Activated CD4-positive, alpha-beta memory T cell treated with anti-CD3 and anti-CD28 coated beads, Interleukin-2, amount 10 ng/mL, durations not matched to agents 7 days and 5 days (primary cell): Measurements from ENCODE around the gene ATP5ME. TPM values are rescaled to one million over a fixed set of nuclear protein-coding genes. Genes with fewer than 3 reads are reported as not detected.

Experiments
- CTCF ChIA-PET: fragments of 350-600 bp; sonication (Branson Sonifier 250); formaldehyde crosslinking; loops from one replicate; lab custom pipeline; 2021; ENCODE audit warnings: antibody characterized with exemption, inconsistent platforms; lab: Charles Lee
- POLR2A ChIA-PET: fragments of 350-600 bp; sonication (Branson Sonifier 250); formaldehyde crosslinking; loops from one replicate; lab custom pipeline; 2021; ENCODE audit warnings: antibody characterized with exemption; lab: Charles Lee
- DNase-seq: peaks from one replicate; pipeline ENCODE4 v3.0.0-alpha.2; 2020
- H3K27ac Mint-ChIP-seq: one replicate; pipeline ENCODE4 v1.8.0; 2021; ENCODE audit warnings: mild to moderate bottlenecking, mixed read lengths
- H3K27me3 Mint-ChIP-seq: one replicate; pipeline ENCODE4 v1.8.0; 2021; ENCODE audit warnings: mixed read lengths
- H3K36me3 Mint-ChIP-seq: one replicate; pipeline ENCODE4 v1.8.0; 2021; ENCODE audit warnings: low read depth, mixed read lengths
- H3K4me1 Mint-ChIP-seq: one replicate; pipeline ENCODE4 v1.8.0; 2021; ENCODE audit warnings: mixed read lengths
- H3K4me3 Mint-ChIP-seq: one replicate; pipeline ENCODE4 v1.8.0; 2021; ENCODE audit warnings: mild to moderate bottlenecking, mixed read lengths
- H3K9me3 Mint-ChIP-seq: one replicate; pipeline ENCODE4 v1.8.0; 2021; ENCODE audit warnings: mixed read lengths
- total RNA-seq, 2 experiments: library from RNA; stranded (reverse); gene quantifications; one replicate each; pipeline ENCODE4 v1.2.3, GENCODE V29; 2021

The ATP5ME gene
- total RNA-seq, 2 experiments from 2014 or later = 205 TPM

GRCh38 chr4:684623-685327 is 10.7 kb upstream of the ATP5ME start:
- ChIA-PET CTCF (interaction anchor here (1.1 kb wide), 1 partner anchor 11 kb away, joined by 4 read pairs; the partner anchor contains the start of gene ATP5ME), POLR2A (interaction anchor here (1.4 kb wide), 1 partner anchor 11 kb away, joined by 4 read pairs; the partner anchor contains the start of genes ATP5ME and MYL5)
- Mint-ChIP-seq H3K4me3 (no peak overlapping the region), H3K36me3 (no peaks in the 10 kb centered on the region), H3K4me1 (peaks cover 8% of the 10 kb centered on the region), H3K27me3 (peaks cover 3% of the 10 kb centered on the region), H3K27ac (no peak overlapping the region), H3K9me3 (no peaks in the 10 kb centered on the region)
- DNase-seq = no peak

GRCh38 chr4:683982-684622 is 10.0 kb upstream of the ATP5ME start:
- POLR2A ChIA-PET = interaction anchor here (0.7 to 1.4 kb wide), 3 partner anchors 10 to 15 kb away, joined by 3 to 6 read pairs (median 4); partner anchors contain the start of genes ATP5ME and MYL5
- peak; percentile 44 for DNase-seq
- Mint-ChIP-seq H3K36me3 (no peaks in the 10 kb centered on the region), H3K9me3 (no peaks in the 10 kb centered on the region), H3K4me3 (no peak overlapping the region), H3K27ac (no peak overlapping the region), H3K27me3 (peaks cover 3% of the 10 kb centered on the region), H3K4me1 (peaks cover 8% of the 10 kb centered on the region)
- CTCF ChIA-PET = interaction anchor here (0.7 to 1.3 kb wide), 3 partner anchors 9 to 13 kb away, joined by 4 to 5 read pairs (median 4); partner anchors contain the start of gene ATP5ME

- H3K4me3 Mint-ChIP-seq = no peak overlapping the region
- H3K36me3 Mint-ChIP-seq = no peaks in the 10 kb centered on the region
- ChIA-PET CTCF (interaction anchor here (0.7 to 1.3 kb wide), 3 partner anchors 8 to 14 kb away, joined by 4 to 5 read pairs (median 4); partner anchors contain the start of gene ATP5ME), POLR2A (interaction anchor here (0.7 to 1.2 kb wide), 2 partner anchors 9 to 16 kb away, joined by 3 to 6 read pairs; partner anchors contain the start of genes ATP5ME and MYL5)
- no peak overlapping the region for H3K27ac Mint-ChIP-seq
- peaks cover 8% of the 10 kb centered on the region for H3K4me1 Mint-ChIP-seq
- no peak for DNase-seq
- H3K27me3 Mint-ChIP-seq = peaks cover 3% of the 10 kb centered on the region
- no peaks in the 10 kb centered on the region for H3K9me3 Mint-ChIP-seq
These were observed 9.3 kb upstream of the ATP5ME start for GRCh38 chr4:683247-683897.

GRCh38 chr4:682490-683172 is 8.6 kb upstream of the ATP5ME start:
- no peak overlapping the region for H3K27ac Mint-ChIP-seq
- no peaks in the 10 kb centered on the region for H3K27me3 Mint-ChIP-seq
- no peak overlapping the region for H3K4me3 Mint-ChIP-seq
- H3K4me1 Mint-ChIP-seq = peaks cover 8% of the 10 kb centered on the region
- POLR2A ChIA-PET = interaction anchor here (1.5 kb wide), 1 partner anchor 17 kb away, joined by 3 read pairs; no protein-coding TSS in a partner anchor
- CTCF ChIA-PET = no interaction called here
- no peak for DNase-seq
- no peaks in the 10 kb centered on the region for H3K36me3 Mint-ChIP-seq
- no peaks in the 10 kb centered on the region for H3K9me3 Mint-ChIP-seq

- ChIA-PET CTCF (interaction anchor here (1.2 kb wide), 1 partner anchor 10 kb away, joined by 3 read pairs; no protein-coding TSS in a partner anchor), POLR2A (interaction anchor here (1.5 kb wide), 1 partner anchor 18 kb away, joined by 3 read pairs; no protein-coding TSS in a partner anchor)
- H3K27ac Mint-ChIP-seq = no peak overlapping the region
- H3K36me3 Mint-ChIP-seq = no peaks in the 10 kb centered on the region
- no peak for DNase-seq
- H3K4me3 Mint-ChIP-seq = no peak overlapping the region
- H3K27me3 Mint-ChIP-seq = no peaks in the 10 kb centered on the region
- H3K9me3 Mint-ChIP-seq = no peaks in the 10 kb centered on the region
- peaks cover 8% of the 10 kb centered on the region for H3K4me1 Mint-ChIP-seq
These were observed 7.8 kb upstream of the ATP5ME start for GRCh38 chr4:681736-682451.

GRCh38 chr4:680928-681645 is 7.0 kb upstream of the ATP5ME start:
- Mint-ChIP-seq H3K4me1 (peaks cover 8% of the 10 kb centered on the region), H3K27ac (no peak overlapping the region), H3K36me3 (no peaks in the 10 kb centered on the region), H3K4me3 (peak overlapping the region; percentile 53), H3K27me3 (no peaks in the 10 kb centered on the region), H3K9me3 (no peaks in the 10 kb centered on the region)
- ChIA-PET POLR2A (interaction anchor here (0.6 to 1.5 kb wide), 3 partner anchors 17 to 208 kb away, joined by 3 to 5 read pairs (median 3); no protein-coding TSS in a partner anchor), CTCF (interaction anchor here (1.2 kb wide), 1 partner anchor 10 kb away, joined by 3 read pairs; no protein-coding TSS in a partner anchor)
- DNase-seq = peak; percentile 67

GRCh38 chr4:680551-680927 is 6.5 kb upstream of the ATP5ME start:
- Mint-ChIP-seq H3K4me3 (peak overlapping the region; percentile 53), H3K36me3 (no peaks in the 10 kb centered on the region), H3K27ac (no peak overlapping the region), H3K27me3 (no peaks in the 10 kb centered on the region), H3K4me1 (peaks cover 8% of the 10 kb centered on the region), H3K9me3 (no peaks in the 10 kb centered on the region)
- CTCF ChIA-PET = no interaction called here
- POLR2A ChIA-PET = interaction anchor here (0.6 to 1.0 kb wide), 2 partner anchors 16 to 207 kb away, joined by 3 to 5 read pairs; no protein-coding TSS in a partner anchor
- no peak for DNase-seq

- Mint-ChIP-seq H3K27me3 (no peaks in the 10 kb centered on the region), H3K9me3 (no peaks in the 10 kb centered on the region), H3K4me1 (peaks cover 11% of the 10 kb centered on the region), H3K36me3 (no peaks in the 10 kb centered on the region), H3K4me3 (peak overlapping the region; percentile 53), H3K27ac (no peak overlapping the region)
- ChIA-PET POLR2A (interaction anchor here (0.6 to 1.0 kb wide), 2 partner anchors 16 to 207 kb away, joined by 3 to 5 read pairs; no protein-coding TSS in a partner anchor), CTCF (no interaction called here)
- no peak for DNase-seq
These were observed 6.0 kb upstream of the ATP5ME start for GRCh38 chr4:680091-680490.

- ChIA-PET POLR2A (interaction anchor here (1.0 kb wide), 1 partner anchor 16 kb away, joined by 3 read pairs; no protein-coding TSS in a partner anchor), CTCF (no interaction called here)
- DNase-seq = no peak
- Mint-ChIP-seq H3K4me3 (no peak overlapping the region), H3K9me3 (no peaks in the 10 kb centered on the region), H3K27ac (no peak overlapping the region), H3K27me3 (no peaks in the 10 kb centered on the region), H3K4me1 (peaks cover 11% of the 10 kb centered on the region), H3K36me3 (no peaks in the 10 kb centered on the region)
These were observed 5.6 kb upstream of the ATP5ME start for GRCh38 chr4:679629-680028.

- H3K36me3 Mint-ChIP-seq = no peaks in the 10 kb centered on the region
- no peak overlapping the region for H3K27ac Mint-ChIP-seq
- peaks cover 12% of the 10 kb centered on the region for H3K4me1 Mint-ChIP-seq
- H3K27me3 Mint-ChIP-seq = no peaks in the 10 kb centered on the region
- H3K9me3 Mint-ChIP-seq = no peaks in the 10 kb centered on the region
- no peak overlapping the region for H3K4me3 Mint-ChIP-seq
- CTCF ChIA-PET = no interaction called here
- POLR2A ChIA-PET = interaction anchor here (1.0 kb wide), 1 partner anchor 17 kb away, joined by 3 read pairs; no protein-coding TSS in a partner anchor
- no peak for DNase-seq
These were observed 5.0 kb upstream of the ATP5ME start for GRCh38 chr4:679104-679481.
